ENCODE data around the gene WNK3.

- TF ChIP-seq MYC (IDR thresholded peaks at IDR 0.05; ENCODE audit: borderline replicate concordance, low read length) (no peak), REST (IDR thresholded peaks at IDR 0.05) (no peak), POLR2A (IDR thresholded peaks at IDR 0.05; ENCODE audit: low read length) (no peak), PHF8 (IDR thresholded peaks at IDR 0.05; ENCODE audit: borderline replicate concordance, low read depth) (no peak), KDM5A (IDR thresholded peaks at IDR 0.05) (no peak), RCOR1 (IDR thresholded peaks at IDR 0.05; ENCODE audit: low read depth, low read length) (no peak), CHD4 (IDR thresholded peaks at IDR 0.05; ENCODE audit: borderline replicate concordance) (no peak), CTCF (IDR thresholded peaks at IDR 0.05) (no peak), JUN (IDR thresholded peaks at IDR 0.05) (no peak), POLR2AphosphoS2 (conservative IDR thresholded peaks at IDR 0.05; ENCODE audit: low read length) (no peak), MAZ (IDR thresholded peaks at IDR 0.05; ENCODE audit: borderline replicate concordance, low read depth, low read length) (no peak), SMC3 (IDR thresholded peaks at IDR 0.05) (no peak), TP53 (CRISPR knock-in tag; IDR thresholded peaks at IDR 0.05) (no peak)
- TF ChIP-seq, protein P1, sequence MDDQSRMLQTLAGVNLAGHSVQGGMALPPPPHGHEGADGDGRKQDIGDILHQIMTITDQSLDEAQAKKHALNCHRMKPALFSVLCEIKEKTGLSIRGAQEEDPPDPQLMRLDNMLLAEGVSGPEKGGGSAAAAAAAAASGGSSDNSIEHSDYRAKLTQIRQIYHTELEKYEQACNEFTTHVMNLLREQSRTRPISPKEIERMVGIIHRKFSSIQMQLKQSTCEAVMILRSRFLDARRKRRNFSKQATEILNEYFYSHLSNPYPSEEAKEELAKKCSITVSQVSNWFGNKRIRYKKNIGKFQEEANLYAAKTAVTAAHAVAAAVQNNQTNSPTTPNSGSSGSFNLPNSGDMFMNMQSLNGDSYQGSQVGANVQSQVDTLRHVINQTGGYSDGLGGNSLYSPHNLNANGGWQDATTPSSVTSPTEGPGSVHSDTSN (IDR thresholded peaks at IDR 0.05): no peak
Observed at GRCh38 chrX:54208531-54208930, 149.3 kb downstream of the WNK3 start.

All from A549 (cell line).